GM12801 (cell line): ENCODE results near the gene BMP8B.

Experiments
- TF ChIP-seq, protein P1 (sequence below): IDR thresholded peaks from one replicate; pipeline ENCODE4 v1.5.1; 2011; ENCODE audit warnings: control low read depth; ENCODE audit not compliant: insufficient read length; ENCODE audit errors: extremely low read depth

BMP8B gene, protein sequence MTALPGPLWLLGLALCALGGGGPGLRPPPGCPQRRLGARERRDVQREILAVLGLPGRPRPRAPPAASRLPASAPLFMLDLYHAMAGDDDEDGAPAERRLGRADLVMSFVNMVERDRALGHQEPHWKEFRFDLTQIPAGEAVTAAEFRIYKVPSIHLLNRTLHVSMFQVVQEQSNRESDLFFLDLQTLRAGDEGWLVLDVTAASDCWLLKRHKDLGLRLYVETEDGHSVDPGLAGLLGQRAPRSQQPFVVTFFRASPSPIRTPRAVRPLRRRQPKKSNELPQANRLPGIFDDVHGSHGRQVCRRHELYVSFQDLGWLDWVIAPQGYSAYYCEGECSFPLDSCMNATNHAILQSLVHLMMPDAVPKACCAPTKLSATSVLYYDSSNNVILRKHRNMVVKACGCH

DNA sequence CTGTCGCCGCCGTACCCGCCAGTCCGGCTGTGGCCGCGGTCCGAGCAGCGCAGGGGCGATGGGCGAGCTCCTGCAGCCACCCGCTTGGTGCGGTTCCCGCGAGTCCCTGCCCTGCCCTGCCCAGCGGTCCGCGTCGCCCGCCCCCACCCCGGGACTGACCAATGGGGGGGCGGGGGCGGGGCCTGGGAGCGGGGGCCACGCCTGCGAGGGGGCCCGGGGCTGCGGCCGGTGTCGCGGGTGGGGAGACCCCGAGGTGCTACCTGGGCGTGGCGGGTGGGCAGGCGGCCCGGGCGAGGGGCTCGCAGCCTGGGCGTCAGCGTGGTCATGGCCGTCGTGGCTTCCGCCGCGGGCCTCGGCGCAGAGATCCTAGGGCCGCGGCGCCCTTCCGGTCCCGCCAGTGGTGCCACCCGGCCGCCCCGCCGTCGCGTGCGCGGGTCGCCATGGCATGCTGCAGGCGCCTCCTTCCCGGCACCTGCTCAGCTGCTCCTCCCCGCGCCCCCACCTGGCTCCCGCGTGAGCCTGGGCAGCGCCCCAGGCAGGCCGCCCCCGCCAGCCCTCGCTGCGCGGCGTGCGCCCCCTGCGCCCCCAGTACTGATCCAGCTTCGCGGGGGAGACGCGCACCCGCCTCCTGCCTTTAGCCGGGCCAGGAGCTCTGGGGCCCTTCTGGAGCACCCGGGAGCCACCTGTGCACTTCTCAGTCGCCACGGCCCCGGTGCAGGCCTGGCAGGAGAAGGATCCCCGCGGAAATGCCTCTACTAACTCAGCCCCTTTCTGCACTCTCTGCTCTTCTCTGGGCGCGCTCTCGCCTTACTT is at the start of gene BMP8B:
TSS of gene BMP8B (minus strand) at position 108 of the 813 bp plus-strand sequence. CDS start 380 bp downstream, outside the sequence.
- TF ChIP-seq, protein P1, sequence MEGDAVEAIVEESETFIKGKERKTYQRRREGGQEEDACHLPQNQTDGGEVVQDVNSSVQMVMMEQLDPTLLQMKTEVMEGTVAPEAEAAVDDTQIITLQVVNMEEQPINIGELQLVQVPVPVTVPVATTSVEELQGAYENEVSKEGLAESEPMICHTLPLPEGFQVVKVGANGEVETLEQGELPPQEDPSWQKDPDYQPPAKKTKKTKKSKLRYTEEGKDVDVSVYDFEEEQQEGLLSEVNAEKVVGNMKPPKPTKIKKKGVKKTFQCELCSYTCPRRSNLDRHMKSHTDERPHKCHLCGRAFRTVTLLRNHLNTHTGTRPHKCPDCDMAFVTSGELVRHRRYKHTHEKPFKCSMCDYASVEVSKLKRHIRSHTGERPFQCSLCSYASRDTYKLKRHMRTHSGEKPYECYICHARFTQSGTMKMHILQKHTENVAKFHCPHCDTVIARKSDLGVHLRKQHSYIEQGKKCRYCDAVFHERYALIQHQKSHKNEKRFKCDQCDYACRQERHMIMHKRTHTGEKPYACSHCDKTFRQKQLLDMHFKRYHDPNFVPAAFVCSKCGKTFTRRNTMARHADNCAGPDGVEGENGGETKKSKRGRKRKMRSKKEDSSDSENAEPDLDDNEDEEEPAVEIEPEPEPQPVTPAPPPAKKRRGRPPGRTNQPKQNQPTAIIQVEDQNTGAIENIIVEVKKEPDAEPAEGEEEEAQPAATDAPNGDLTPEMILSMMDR: no peak

DNA sequence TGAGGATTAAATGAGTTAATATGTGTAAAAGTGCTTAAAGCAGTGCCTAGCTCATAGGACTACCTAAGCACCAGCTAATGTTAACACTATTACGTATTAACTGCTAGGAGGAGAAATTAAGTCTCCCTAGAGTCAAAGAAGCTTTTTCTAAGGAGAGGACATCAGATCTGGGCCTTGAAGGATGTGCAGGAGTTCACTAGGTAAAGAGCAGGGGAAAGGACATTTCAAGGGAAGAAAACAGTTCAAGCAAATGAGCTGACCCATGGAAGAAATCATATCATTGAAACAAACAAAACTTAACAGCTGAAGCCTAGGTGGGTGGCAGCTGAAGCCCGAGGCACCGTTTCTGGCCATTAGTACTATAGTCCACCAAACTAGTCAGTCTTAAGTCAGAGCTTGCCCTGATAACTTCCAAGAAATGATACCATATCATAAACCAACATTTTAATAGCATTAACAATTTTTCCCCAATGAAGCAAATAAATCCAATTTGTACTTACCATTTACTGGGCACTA is 48.0 kb upstream of the BMP8B start:
- TF ChIP-seq, protein P1: no peak

DNA sequence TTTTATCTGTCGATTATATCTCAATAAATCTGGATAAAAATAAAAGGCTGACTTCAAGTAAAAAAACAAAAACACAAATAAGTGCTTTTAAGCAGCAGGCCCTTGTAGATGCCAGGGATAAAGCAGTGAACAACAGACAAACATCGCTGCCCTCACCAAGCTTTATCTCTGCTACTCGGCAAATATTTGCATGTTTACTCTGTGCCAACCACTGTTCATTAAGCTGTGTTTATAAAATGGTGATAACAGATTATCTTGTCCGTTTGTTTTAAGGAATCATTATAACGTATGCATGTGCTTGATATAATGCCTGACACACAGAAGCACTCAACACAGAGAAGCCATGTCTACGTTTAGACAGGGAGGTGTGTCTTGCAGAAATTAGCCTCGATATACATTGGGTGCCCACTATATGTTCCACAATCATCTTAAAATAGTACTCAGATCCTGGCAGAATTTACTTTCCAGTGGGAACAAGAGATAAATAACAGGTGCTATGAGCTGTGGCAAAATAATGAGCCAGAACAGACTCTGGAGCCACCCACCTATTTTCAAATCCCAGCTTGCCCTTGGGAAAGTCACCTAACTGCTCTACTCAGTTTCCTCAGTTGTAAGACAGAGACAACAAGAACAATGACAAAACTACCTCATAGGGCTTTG is 47.4 kb upstream of the BMP8B start:
- TF ChIP-seq, protein P1: no peak

DNA sequence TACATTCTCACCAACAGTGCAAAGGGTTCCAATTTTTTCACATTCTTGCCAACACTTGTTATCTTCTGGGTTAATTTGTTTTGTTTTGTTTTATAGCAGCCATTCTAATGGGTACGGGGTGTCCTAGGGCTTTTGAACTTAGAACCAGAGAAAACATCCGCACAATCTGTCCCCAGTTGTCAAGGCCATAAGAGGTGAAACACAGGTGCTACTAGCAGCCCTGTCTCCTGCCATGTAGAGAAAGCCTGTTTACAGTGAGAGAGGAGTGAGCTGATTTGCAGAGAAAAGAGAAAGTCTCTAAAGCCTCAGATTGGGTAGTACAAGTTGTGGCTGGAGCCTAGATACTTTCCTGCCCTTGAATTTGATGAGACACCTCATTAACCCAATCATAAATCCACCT is 46.4 kb upstream of the BMP8B start:
- TF ChIP-seq, protein P1: no peak

DNA sequence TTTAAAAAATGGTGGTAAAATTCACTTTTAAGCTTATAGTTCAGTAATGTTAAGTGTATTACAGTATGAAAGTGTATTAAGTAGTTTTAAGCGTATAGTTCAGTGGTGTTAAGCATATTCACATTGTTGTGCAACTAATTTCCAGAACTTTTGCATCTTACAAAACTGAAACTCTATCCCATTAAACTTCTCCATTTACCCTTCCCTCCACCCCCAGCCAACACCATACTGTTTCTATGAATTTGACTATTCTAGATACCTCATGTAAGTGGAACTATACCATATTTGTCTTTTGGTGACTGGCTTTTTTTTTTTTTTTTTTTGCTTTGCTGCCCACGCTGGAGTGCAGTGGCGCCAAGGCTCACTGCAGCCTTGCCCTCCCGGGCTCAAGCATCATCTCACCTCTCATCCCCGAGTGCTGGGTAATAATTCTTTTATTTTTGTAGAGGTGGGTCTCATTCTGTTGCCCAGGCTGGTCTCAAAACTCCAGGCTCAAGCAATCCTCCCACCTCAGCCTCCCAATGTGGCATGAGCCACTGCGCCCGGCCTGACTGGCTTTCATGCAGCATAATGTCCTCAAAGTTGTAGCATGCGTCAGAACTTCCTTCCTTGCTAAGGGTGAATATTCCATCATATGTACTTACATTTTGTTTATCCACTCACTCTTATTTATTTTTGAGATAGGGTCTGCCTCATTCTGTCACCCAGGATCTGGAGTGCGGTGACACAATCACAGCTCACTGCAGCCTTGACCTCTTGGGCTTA is 45.1 kb upstream of the BMP8B start:
- TF ChIP-seq, protein P1: no peak

DNA sequence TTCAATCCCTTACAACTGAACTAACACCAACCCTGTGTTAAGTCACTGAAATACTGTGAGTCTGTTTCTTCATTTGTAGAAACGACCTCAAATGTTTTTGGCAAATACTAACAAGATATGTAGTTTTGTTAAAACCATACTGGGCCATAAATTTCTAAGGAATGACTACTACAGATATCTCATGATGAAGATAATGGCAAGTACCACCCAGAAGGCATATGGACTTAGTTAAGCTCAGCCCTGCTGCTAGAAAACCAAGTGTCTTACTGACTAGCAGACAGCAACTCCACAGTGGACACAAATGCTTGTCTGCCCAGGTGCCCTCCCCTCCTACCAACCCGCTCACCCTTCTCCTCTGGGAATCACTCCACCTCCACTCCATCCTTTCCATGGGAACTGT is 44.5 kb upstream of the BMP8B start:
- TF ChIP-seq, protein P1: no peak

DNA sequence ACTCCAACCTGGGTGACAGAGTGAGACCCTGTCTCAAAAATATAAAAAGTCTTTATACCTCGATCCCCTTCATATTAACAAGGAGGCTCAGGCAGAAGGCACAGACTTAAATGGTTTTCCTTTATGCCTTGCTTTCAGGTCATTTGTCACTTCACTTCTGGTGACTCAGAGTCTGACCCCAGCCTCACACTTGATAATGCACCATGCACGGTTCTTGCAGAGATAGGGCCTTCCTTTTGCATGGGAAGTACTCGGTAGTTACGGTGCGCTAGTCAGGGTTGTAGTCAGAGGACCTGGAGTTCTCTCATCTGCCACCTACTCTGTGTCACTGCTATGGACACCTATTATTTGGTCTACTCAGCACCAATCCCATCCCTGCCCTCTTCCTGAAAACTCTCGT is 43.6 kb upstream of the BMP8B start:
- TF ChIP-seq, protein P1: no peak
